ENCODE results near the gene CD40. TPM values are rescaled to one million over a fixed set of nuclear protein-coding genes. Genes with fewer than 3 reads are reported as not detected.

The CD40 gene
- total RNA-seq, 1 experiment from 2014 or later, result 7.8 TPM

- H3K27ac ChIP-seq (ENCODE audit: insufficient read length, low read depth, low read length), result no peak overlapping the region
- no peaks in the 10 kb centered on the region for H4K20me1 ChIP-seq (ENCODE audit: control insufficient read depth, insufficient read depth, insufficient read length)
- H2BK20ac ChIP-seq (ENCODE audit: low read depth, low read length, poor library complexity, severe bottlenecking), result no peak overlapping the region
- H3K4me1 Mint-ChIP-seq, result peaks cover 0 to 2% of the 10 kb centered on the region in 2 experiments; a peak in 2 of 4 replicates
- no peak for DNase-seq
- H3K14ac ChIP-seq (ENCODE audit: insufficient read depth, low read length), result no peak overlapping the region
- H3K36me3 Mint-ChIP-seq (ENCODE audit: insufficient read depth in 1 of 3, low read depth in 3 of 3), result no peaks in the 10 kb centered on the region
- H2BK120ac ChIP-seq (ENCODE audit: low read depth, low read length, poor library complexity, severe bottlenecking), result no peak overlapping the region
- H3K9me3 ChIP-seq (ENCODE audit: control insufficient read depth, low read depth, low read length), result no peaks in the 10 kb centered on the region
- H3K27me3 Mint-ChIP-seq (ENCODE audit: low read depth), result peaks cover 56% of the 10 kb centered on the region
- no peak overlapping the region for H2BK12ac ChIP-seq (ENCODE audit: insufficient read length, low read depth, low read length)
- H2AK5ac ChIP-seq (ENCODE audit: insufficient read length, low read length), result no peak overlapping the region
- H2BK15ac ChIP-seq (ENCODE audit: low read depth, low read length), result no peak overlapping the region
- no peak overlapping the region for H3K23ac ChIP-seq (ENCODE audit: insufficient read length, low read depth, low read length)
- H3K18ac ChIP-seq (ENCODE audit: insufficient read length, low read depth, low read length), result no peak overlapping the region
- WGBS (ENCODE audit: extremely low coverage, insufficient read length, low lambda C conversion rate), result no CpG with 5 or more reads among the region's 13 CpGs
- no peak overlapping the region for H2AFZ ChIP-seq (ENCODE audit: low read length)
- peaks cover 15% of the 10 kb centered on the region for H3K27me3 ChIP-seq (ENCODE audit: insufficient read depth, low read length)
- H3K4me3 Mint-ChIP-seq, result no peak overlapping the region
- no peak overlapping the region for H3K4me2 ChIP-seq (ENCODE audit: insufficient read depth, insufficient read length, low read length)
- no peak overlapping the region for H3T11ph ChIP-seq (ENCODE audit: low read length)
- no peaks in the 10 kb centered on the region for H3K23me2 ChIP-seq (ENCODE audit: insufficient read length, low read depth, low read length, poor library complexity, severe bottlenecking)
- no peak overlapping the region for H4K91ac ChIP-seq (ENCODE audit: insufficient read length, low read depth, low read length)
- H3K9me3 Mint-ChIP-seq, result no peaks in the 10 kb centered on the region; a peak in 1 of 5 replicates
- H4K8ac ChIP-seq (replicated peaks; ENCODE audit: insufficient read length, low read depth, low read length), result no peak overlapping the region
- no peaks in the 10 kb centered on the region for H3K79me2 ChIP-seq (ENCODE audit: insufficient read depth, low read length)
- H3K27ac Mint-ChIP-seq, result no peak overlapping the region
- H3K4ac ChIP-seq (ENCODE audit: low read depth, low read length), result no peak overlapping the region
- H3K4me1 ChIP-seq (ENCODE audit: insufficient read depth, low read length), result no peaks in the 10 kb centered on the region
- no peak overlapping the region for H4K5ac ChIP-seq (ENCODE audit: insufficient read length, low read depth, low read length)
- TF ChIP-seq, protein P1, sequence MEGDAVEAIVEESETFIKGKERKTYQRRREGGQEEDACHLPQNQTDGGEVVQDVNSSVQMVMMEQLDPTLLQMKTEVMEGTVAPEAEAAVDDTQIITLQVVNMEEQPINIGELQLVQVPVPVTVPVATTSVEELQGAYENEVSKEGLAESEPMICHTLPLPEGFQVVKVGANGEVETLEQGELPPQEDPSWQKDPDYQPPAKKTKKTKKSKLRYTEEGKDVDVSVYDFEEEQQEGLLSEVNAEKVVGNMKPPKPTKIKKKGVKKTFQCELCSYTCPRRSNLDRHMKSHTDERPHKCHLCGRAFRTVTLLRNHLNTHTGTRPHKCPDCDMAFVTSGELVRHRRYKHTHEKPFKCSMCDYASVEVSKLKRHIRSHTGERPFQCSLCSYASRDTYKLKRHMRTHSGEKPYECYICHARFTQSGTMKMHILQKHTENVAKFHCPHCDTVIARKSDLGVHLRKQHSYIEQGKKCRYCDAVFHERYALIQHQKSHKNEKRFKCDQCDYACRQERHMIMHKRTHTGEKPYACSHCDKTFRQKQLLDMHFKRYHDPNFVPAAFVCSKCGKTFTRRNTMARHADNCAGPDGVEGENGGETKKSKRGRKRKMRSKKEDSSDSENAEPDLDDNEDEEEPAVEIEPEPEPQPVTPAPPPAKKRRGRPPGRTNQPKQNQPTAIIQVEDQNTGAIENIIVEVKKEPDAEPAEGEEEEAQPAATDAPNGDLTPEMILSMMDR (conservative IDR thresholded peaks at IDR 0.05), result no peak
- no peak overlapping the region for H3K9ac ChIP-seq (ENCODE audit: extremely low read depth, insufficient read length, low read length)
- no peak overlapping the region for H2BK5ac ChIP-seq (ENCODE audit: insufficient read length, low read length)
- no peak overlapping the region for H3K56ac ChIP-seq (ENCODE audit: insufficient read length, low read depth, low read length)
- no peaks in the 10 kb centered on the region for H3K79me1 ChIP-seq (ENCODE audit: insufficient read depth, low read depth, low read length, poor library complexity, severe bottlenecking)
Measured at GRCh38 chr20:46169245-46170171, 51.4 kb downstream of the CD40 start.
